SK-N-SH (cell line): ENCODE measurements around the gene ROBO1. TPM values are rescaled to one million over a fixed set of nuclear protein-coding genes. Genes with fewer than 3 reads are reported as not detected.

Experiments used
- CTCF ChIA-PET: fragments of 300-600, 350-600 bp; formaldehyde crosslinking; extraction: SDS; loops from one replicate; lab custom pipeline; 2021; lab: Yijun Ruan, JAX
- POLR2A ChIA-PET: fragments of 350-600 bp; sonication (Branson Sonifier 250); formaldehyde crosslinking; extraction: SDS; loops from one replicate; lab custom pipeline; 2020; ENCODE audit warnings: antibody characterized with exemption, inconsistent platforms; lab: Yijun Ruan, JAX
- DNase-seq: peaks from one replicate; pipeline ENCODE4 v3.0.0; 2012
- H2AFZ ChIP-seq: fragments of 200-600 bp; sonication (generic); 2 replicates; pipeline ENCODE4 v1.8.1; 2016; ENCODE audit warnings: antibody characterized with exemption, mild to moderate bottlenecking, low read depth
- H3F3A ChIP-seq: fragments of 200-600 bp; sonication (generic); replicated peaks from 2 replicates; pipeline ENCODE3; 2016; ENCODE audit warnings: antibody characterized with exemption, mild to moderate bottlenecking; ENCODE audit not compliant: insufficient read depth
- H3K27ac ChIP-seq, 2 experiments: fragments of 200-500 bp in 1 of 2; fragments of 200-600 bp in 1 of 2; sonication (Bioruptor generic) in 1 of 2; sonication (generic), shearing (Covaris generic) in 1 of 2; 2 replicates each; pipeline versions ENCODE4 v1.5.1 to v1.6.1; 2014 to 2016; ENCODE audit warnings: low read depth in 2 of 2, inconsistent platforms in 1 of 2, low read length in 1 of 2, mild to moderate bottlenecking in 1 of 2, mixed read lengths in 1 of 2
- H3K27me3 ChIP-seq: fragments of 200-600 bp; sonication (generic), shearing (Covaris generic); 2 replicates; pipeline ENCODE4 v1.6.1; 2016; ENCODE audit warnings: mixed run types; ENCODE audit not compliant: insufficient read depth
- H3K36me3 ChIP-seq, 2 experiments: fragments of 200-500 bp in 1 of 2; fragments of 200-600 bp in 1 of 2; sonication (Bioruptor generic) in 1 of 2; sonication (generic) in 1 of 2; replicated peaks in 1 of 2; 2 replicates each; pipeline versions ENCODE3 to v1.5.1; 2014 to 2016; ENCODE audit warnings: low read length in 1 of 2, mild to moderate bottlenecking in 1 of 2; ENCODE audit not compliant: insufficient read depth in 2 of 2, control insufficient read depth in 1 of 2
- H3K4me1 ChIP-seq, 2 experiments: fragments of 200-500 bp in 1 of 2; fragments of 200-600 bp in 1 of 2; sonication (Bioruptor generic) in 1 of 2; sonication (generic), shearing (Covaris generic) in 1 of 2; 2 replicates each; pipeline versions ENCODE4 v1.5.1 to v1.6.1; 2014 to 2016; ENCODE audit warnings: low read depth in 1 of 2, low read length in 1 of 2, mixed run types in 1 of 2; ENCODE audit not compliant: insufficient read depth in 2 of 2, control insufficient read depth in 1 of 2
- H3K4me2 ChIP-seq: fragments of 200-600 bp; sonication (generic), shearing (Covaris generic); 2 replicates; pipeline ENCODE4 v1.6.1; 2017; ENCODE audit warnings: mixed run types
- H3K4me3 ChIP-seq, 2 experiments: fragments of 200-500 bp in 1 of 2; fragments of 200-600 bp in 1 of 2; sonication (Bioruptor generic) in 1 of 2; sonication (generic), shearing (Covaris generic) in 1 of 2; 2 replicates each; pipeline versions ENCODE4 v1.5.1 to v1.8.1; 2014 to 2016; ENCODE audit warnings: low read depth in 2 of 2, inconsistent platforms in 1 of 2, low read length in 1 of 2, mild to moderate bottlenecking in 1 of 2, mixed read lengths in 1 of 2, moderate library complexity in 1 of 2
- H3K79me2 ChIP-seq: fragments of 200-600 bp; sonication (generic); 2 replicates; pipeline ENCODE4 v1.8.1; 2017; ENCODE audit warnings: mild to moderate bottlenecking; ENCODE audit not compliant: insufficient read depth
- H3K9ac ChIP-seq: fragments of 200-600 bp; sonication (generic); 2 replicates; pipeline ENCODE4 v1.6.1; 2017; ENCODE audit warnings: mixed run types
- H3K9me2 ChIP-seq: fragments of 200-600 bp; sonication (generic); 2 replicates; pipeline ENCODE4 v1.6.1; 2017; ENCODE audit warnings: mixed run types
- H3K9me3 ChIP-seq: fragments of 200-600 bp; sonication (generic); 2 replicates; pipeline ENCODE4 v1.6.1; 2017; ENCODE audit warnings: mixed run types, mild to moderate bottlenecking, moderate library complexity
- H4K20me1 ChIP-seq: fragments of 200-600 bp; sonication (generic); 2 replicates; pipeline ENCODE4 v1.6.1; 2017; ENCODE audit warnings: mild to moderate bottlenecking, mixed run types; ENCODE audit not compliant: insufficient read depth
- FOSL2 ChIP-seq: IDR thresholded peaks from 2 replicates; pipeline ENCODE4 v1.4.0; 2012; ENCODE audit warnings: low read depth, mild to moderate bottlenecking, moderate library complexity, borderline replicate concordance
- FOXJ3 ChIP-seq: sonication (generic); formaldehyde crosslinking; IDR thresholded peaks from 2 replicates; pipeline ENCODE4 v1.5.1; 2020; ENCODE audit warnings: mild to moderate bottlenecking, missing genetic modification reagents
- GATA2 ChIP-seq: sonication (generic); formaldehyde crosslinking; IDR thresholded peaks from 2 replicates; pipeline ENCODE4 v1.5.0; 2020; ENCODE audit warnings: mild to moderate bottlenecking, missing genetic modification reagents
- RFX5 ChIP-seq: IDR thresholded peaks from 2 replicates; pipeline ENCODE4 v1.6.1; 2012; ENCODE audit warnings: mild to moderate bottlenecking, improper control_type of control experiment, low read length
- TAF1 ChIP-seq: IDR thresholded peaks from 2 replicates; pipeline ENCODE4 v1.6.1; 2012; ENCODE audit warnings: low read depth, mild to moderate bottlenecking, low read length, moderate library complexity, borderline replicate concordance
- TCF12 ChIP-seq: IDR thresholded peaks from 2 replicates; pipeline ENCODE4 v1.4.0; 2012
- WGBS: methylation state at CpG from one replicate; pipeline ENCODE4 v1.1.6; 2017; ENCODE audit warnings: low lambda C conversion rate; 5-methylcytosine and 5-hydroxymethylcytosine counted together
- polyA plus RNA-seq, 3 experiments: library from polyadenylated mRNA; depleted of rRNA; stranded (reverse); fragments of >200 nt; gene quantifications; 2 replicates each; pipeline ENCODE4 v1.2.3, GENCODE V29; 2012

ROBO1 gene
- polyA plus RNA-seq, 1 of the 3 experiments (the other 2 are of a cell fraction), result 22.7 TPM

DNA sequence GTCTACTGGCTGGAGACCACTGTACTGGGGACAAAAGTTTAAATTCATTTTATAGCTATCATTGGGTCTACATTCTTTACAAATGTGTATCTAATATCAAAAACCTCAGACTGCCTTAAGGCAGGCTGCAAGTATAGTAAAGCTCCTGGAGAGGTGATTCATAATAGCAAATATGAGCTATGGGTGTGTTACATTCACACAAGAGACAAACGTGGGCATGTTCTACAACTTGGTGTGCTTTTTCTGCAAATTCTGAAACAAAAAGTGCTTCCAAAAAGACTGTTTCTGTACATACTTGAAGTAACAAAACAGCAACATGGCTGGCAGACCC is 1101.4 kb downstream of the ROBO1 start:
- WGBS, result 19% methylated on average over 1 of the region's 1 CpG
- no peak for DNase-seq
- H3K9ac ChIP-seq, result no peak overlapping the region
- H3F3A ChIP-seq, result peaks cover 7% of the 10 kb centered on the region
- H3K4me3 ChIP-seq, result no peak overlapping the region
- H3K4me1 ChIP-seq, result peaks cover 0 to 10% of the 10 kb centered on the region in 2 experiments; a peak in 2 of 4 replicates
- peaks cover 8 to 20% of the 10 kb centered on the region in 2 experiments for H3K36me3 ChIP-seq
- no peaks in the 10 kb centered on the region for H3K27me3 ChIP-seq
- CTCF ChIA-PET, result interaction anchor here (0.9 to 4.8 kb wide), 2 partner anchors 20 to 366 kb away, joined by 4 to 26 read pairs; no protein-coding TSS in a partner anchor
- H2AFZ ChIP-seq, result no peak overlapping the region
- no peaks in the 10 kb centered on the region for H3K9me2 ChIP-seq
- H3K79me2 ChIP-seq, result no peaks in the 10 kb centered on the region
- peak; percentile 47; the same call in 1 of the 2 replicates for TF ChIP-seq FOSL2
- TF ChIP-seq TCF12, result 0 out of 2 replicates have a peak, but pooled peaks have one; percentile 32
- TF ChIP-seq TAF1, result no peak
- POLR2A ChIA-PET, result no interaction called here
- no peak overlapping the region for H3K4me2 ChIP-seq
- H4K20me1 ChIP-seq, result no peaks in the 10 kb centered on the region
- H3K9me3 ChIP-seq, result no peaks in the 10 kb centered on the region
- H3K27ac ChIP-seq, result no peak overlapping the region; a peak in 1 of 4 replicates

DNA sequence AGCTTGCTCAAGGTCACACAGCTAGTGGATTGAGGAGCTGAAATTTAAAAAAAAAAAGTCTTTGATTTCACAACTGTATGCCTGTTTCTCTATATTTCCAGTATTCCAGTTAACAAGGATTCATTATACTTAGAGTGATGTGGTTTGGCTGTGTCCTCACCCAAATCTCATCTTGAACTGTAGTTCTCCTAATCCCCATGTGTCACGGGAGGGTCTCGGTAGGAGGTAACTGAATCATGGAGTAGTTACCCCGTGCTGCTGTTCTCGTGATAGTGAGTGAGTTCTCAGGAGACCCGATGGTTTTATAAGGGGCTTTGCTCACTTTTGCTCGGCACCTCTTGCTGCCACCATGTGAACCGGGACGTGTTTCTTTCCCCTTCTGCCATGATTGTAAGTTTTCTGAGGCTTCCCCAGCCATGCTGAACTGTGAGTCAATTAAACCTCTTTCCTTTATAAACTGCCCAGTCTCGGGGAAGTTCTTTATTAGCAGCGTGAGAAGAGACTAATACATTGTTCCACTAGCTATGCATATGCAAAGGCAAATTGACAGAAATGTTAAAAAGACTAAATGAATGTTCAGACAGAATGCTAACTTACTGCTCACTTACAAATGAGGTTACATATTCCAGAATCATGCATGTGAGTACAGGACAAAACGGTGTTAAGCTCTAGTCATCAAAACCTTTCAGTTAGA is 1101.9 kb downstream of the ROBO1 start:
- H4K20me1 ChIP-seq, result no peaks in the 10 kb centered on the region
- ChIA-PET POLR2A (no interaction called here), CTCF (interaction anchor here (0.9 to 4.8 kb wide), 3 partner anchors 20 to 366 kb away, joined by 4 to 26 read pairs (median 4); no protein-coding TSS in a partner anchor)
- H3K36me3 ChIP-seq, result peaks cover 8 to 23% of the 10 kb centered on the region in 2 experiments
- H3K4me3 ChIP-seq, result no peak overlapping the region
- no peak overlapping the region for H3K27ac ChIP-seq
- peaks cover 7% of the 10 kb centered on the region for H3F3A ChIP-seq
- peaks cover 0 to 10% of the 10 kb centered on the region in 2 experiments; a peak in 2 of 4 replicates for H3K4me1 ChIP-seq
- no peaks in the 10 kb centered on the region for H3K27me3 ChIP-seq
- H3K9me3 ChIP-seq, result no peaks in the 10 kb centered on the region
- H2AFZ ChIP-seq, result no peak overlapping the region
- DNase-seq, result no peak
- no peak overlapping the region for H3K9ac ChIP-seq
- no peaks in the 10 kb centered on the region for H3K79me2 ChIP-seq
- H3K4me2 ChIP-seq, result no peak overlapping the region
- TF ChIP-seq FOXJ3 (CRISPR knock-in tag) (no peak), RFX5 (no peak)
- 84% methylated on average over 11 of the region's 11 CpGs for WGBS
- no peaks in the 10 kb centered on the region for H3K9me2 ChIP-seq

DNA sequence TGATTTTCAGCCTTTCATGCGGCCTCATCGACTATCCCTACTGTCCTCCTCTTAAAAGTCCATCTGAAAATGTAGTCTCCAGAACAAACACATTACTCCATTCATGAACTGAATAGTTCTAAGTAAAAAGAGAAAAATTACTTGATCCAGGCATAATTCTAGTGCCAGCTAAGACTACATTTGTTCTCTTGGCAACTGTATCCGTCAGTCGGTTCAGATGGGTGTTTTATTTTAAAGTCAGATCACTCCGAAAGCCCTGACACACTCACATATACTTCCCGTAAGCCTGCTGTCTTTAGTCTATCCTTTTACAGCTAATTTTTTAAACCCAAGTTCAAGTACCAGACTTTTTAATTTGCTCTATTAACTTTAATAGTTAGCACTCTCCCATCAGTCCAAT is 1102.7 kb downstream of the ROBO1 start:
- H3K9me3 ChIP-seq, result no peaks in the 10 kb centered on the region
- H4K20me1 ChIP-seq, result no peaks in the 10 kb centered on the region
- H3K27me3 ChIP-seq, result no peaks in the 10 kb centered on the region
- H3K4me2 ChIP-seq, result no peak overlapping the region
- no peaks in the 10 kb centered on the region for H3K79me2 ChIP-seq
- POLR2A ChIA-PET, result no interaction called here
- peaks cover 7% of the 10 kb centered on the region for H3F3A ChIP-seq
- no peak for TF ChIP-seq GATA2 (CRISPR knock-in tag)
- no peak overlapping the region for H2AFZ ChIP-seq
- no peak overlapping the region for H3K27ac ChIP-seq
- WGBS, result 91% methylated on average over 6 of the region's 6 CpGs
- no peak for DNase-seq
- no peaks in the 10 kb centered on the region for H3K9me2 ChIP-seq
- no peak overlapping the region for H3K4me3 ChIP-seq
- H3K36me3 ChIP-seq, result peaks cover 10 to 26% of the 10 kb centered on the region in 2 experiments
- no peak overlapping the region for H3K9ac ChIP-seq
- H3K4me1 ChIP-seq, result peaks cover 0 to 10% of the 10 kb centered on the region in 2 experiments; a peak in 2 of 4 replicates
- CTCF ChIA-PET, result interaction anchor here (1.4 to 4.8 kb wide), 2 partner anchors 323 to 367 kb away, joined by 4 to 26 read pairs; no protein-coding TSS in a partner anchor
